GM23248 (cell line): ENCODE data around the gene CAVIN3. TPM values are rescaled to one million over a fixed set of nuclear protein-coding genes. Genes with fewer than 3 reads are reported as not detected.
A peak's percentile ranks its signal among the peaks of the same experiment; 100 is the strongest.

Experiments
- DNase-seq: peaks from one replicate; pipeline ENCODE4 v3.0.0-alpha.2; 2015
- H2AFZ ChIP-seq: fragments of 200-600 bp; sonication (generic); 2 replicates; pipeline ENCODE4 v1.6.1; 2016; ENCODE audit warnings: antibody characterized with exemption
- H3F3A ChIP-seq: fragments of 200-600 bp; sonication (generic); 2 replicates; pipeline ENCODE4 v1.6.1; 2016; ENCODE audit warnings: mild to moderate bottlenecking, antibody characterized with exemption, mixed run types; ENCODE audit not compliant: insufficient read depth
- H3K27ac ChIP-seq: fragments of 200-600 bp; sonication (generic); 2 replicates; pipeline ENCODE4 v1.5.1; 2016; ENCODE audit warnings: mild to moderate bottlenecking
- H3K27me3 ChIP-seq: fragments of 200-600 bp; sonication (generic); replicated peaks from 2 replicates; pipeline ENCODE4 v1.6.1; 2016; ENCODE audit warnings: mild to moderate bottlenecking; ENCODE audit not compliant: insufficient read depth
- H3K36me3 ChIP-seq: fragments of 200-600 bp; sonication (generic); 2 replicates; pipeline ENCODE4 v1.6.1; 2016; ENCODE audit warnings: low read depth, mild to moderate bottlenecking
- H3K4me1 ChIP-seq: fragments of 200-600 bp; sonication (generic); 2 replicates; pipeline ENCODE4 v1.6.1; 2016; ENCODE audit warnings: mild to moderate bottlenecking; ENCODE audit not compliant: insufficient read depth
- H3K4me2 ChIP-seq: fragments of 200-600 bp; sonication (generic); one replicate; pipeline ENCODE4 v1.6.1; 2016; ENCODE audit warnings: mild to moderate bottlenecking; ENCODE audit not compliant: unreplicated experiment
- H3K4me3 ChIP-seq: fragments of 200-600 bp; sonication (generic); 2 replicates; pipeline ENCODE4 v1.5.1; 2016; ENCODE audit warnings: mild to moderate bottlenecking
- H3K79me2 ChIP-seq: fragments of 200-600 bp; sonication (generic); 2 replicates; pipeline ENCODE4 v1.6.1; 2016; ENCODE audit warnings: mild to moderate bottlenecking; ENCODE audit not compliant: insufficient read depth
- H3K9ac ChIP-seq: fragments of 200-600 bp; sonication (generic); 2 replicates; pipeline ENCODE4 v1.6.1; 2016; ENCODE audit warnings: mild to moderate bottlenecking
- H3K9me2 ChIP-seq: fragments of 200-600 bp; sonication (generic); 2 replicates; pipeline ENCODE4 v1.6.1; 2016; ENCODE audit warnings: mixed run types, mild to moderate bottlenecking, moderate library complexity; ENCODE audit not compliant: insufficient read depth
- H3K9me3 ChIP-seq: fragments of 200-600 bp; sonication (generic); one replicate; pipeline ENCODE4 v1.6.1; 2017; ENCODE audit warnings: low read depth
- H4K20me1 ChIP-seq: fragments of 200-600 bp; sonication (generic); 2 replicates; pipeline ENCODE4 v1.6.0; 2016; ENCODE audit not compliant: insufficient read depth
- EZH2 ChIP-seq: fragments of 200-600 bp; sonication (generic); IDR thresholded peaks from 2 replicates; pipeline ENCODE4 v1.6.1; 2018; ENCODE audit warnings: antibody characterized with exemption, mild to moderate bottlenecking; ENCODE audit not compliant: insufficient read depth, poor library complexity, severe bottlenecking
- EZH2phosphoT487 ChIP-seq: fragments of 200-600 bp; sonication (generic); IDR thresholded peaks from 2 replicates; pipeline ENCODE4 v1.6.1; 2018; ENCODE audit warnings: antibody characterized with exemption, moderate library complexity, mild to moderate bottlenecking, low read depth; ENCODE audit not compliant: insufficient read depth
- WGBS, 2 experiments: methylation state at CpG; one replicate each; pipeline ENCODE4 v1.1.6; 2015 to 2017; ENCODE audit warnings: low lambda C conversion rate in 2 of 2, low coverage in 1 of 2; ENCODE audit errors: missing lambda C conversion rate in 2 of 2; 5-methylcytosine and 5-hydroxymethylcytosine counted together
- in situ Hi-C: fragments of 300-500 bp; cut with MboI; formaldehyde crosslinking; loops from 2 replicates; pipeline ENCODE4 v1.15.0; 2020
- polyA plus RNA-seq: library from polyadenylated mRNA; unstranded; fragments of >200 nt; fragmentation: Nextera tagmentation; extraction: Ambion mirVana; gene quantifications from 2 replicates; pipeline ENCODE4 v1.2.1, GENCODE V29; 2016
- total RNA-seq: library from RNA; depleted of rRNA; stranded (reverse); fragments of >200 nt; shearing (Covaris generic); gene quantifications from 2 replicates; pipeline ENCODE4 v1.2.3, GENCODE V29; 2014

The CAVIN3 gene
- total and polyA plus RNA-seq, 2 experiments from 2014 or later, result 290 to 456 TPM

GRCh38 chr11:6345366-6345765 lies 25.1 kb upstream of the CAVIN3 start:
- H3K36me3 ChIP-seq, result no peaks in the 10 kb centered on the region
- H4K20me1 ChIP-seq, result no peaks in the 10 kb centered on the region
- in situ Hi-C loops, result loop anchor here (10.0 to 25.0 kb wide), 2 partner anchors 321 to 658 kb away; partner anchors contain the start of genes TRIM22 and TRIM5
- H3K4me3 ChIP-seq, result no peak overlapping the region
- no peaks in the 10 kb centered on the region for H3K9me2 ChIP-seq
- H3K27me3 ChIP-seq, result no peaks in the 10 kb centered on the region
- DNase-seq, result peak; percentile 4
- H3K9ac ChIP-seq, result no peak overlapping the region
- H2AFZ ChIP-seq, result peak overlapping the region; percentile 46; the same call in 1 of the 2 replicates
- no peaks in the 10 kb centered on the region for H3F3A ChIP-seq
- 83 to 86% methylated on average over 1 of the region's 1 CpG for WGBS, 2 experiments
- H3K4me1 ChIP-seq, result no peaks in the 10 kb centered on the region
- no peak overlapping the region for H3K27ac ChIP-seq
- no peaks in the 10 kb centered on the region for H3K79me2 ChIP-seq
- TF ChIP-seq EZH2, result no peak
- no peak for TF ChIP-seq EZH2phosphoT487
- H3K9me3 ChIP-seq, result no peaks in the 10 kb centered on the region
- H3K4me2 ChIP-seq, result no peak overlapping the region

DNA sequence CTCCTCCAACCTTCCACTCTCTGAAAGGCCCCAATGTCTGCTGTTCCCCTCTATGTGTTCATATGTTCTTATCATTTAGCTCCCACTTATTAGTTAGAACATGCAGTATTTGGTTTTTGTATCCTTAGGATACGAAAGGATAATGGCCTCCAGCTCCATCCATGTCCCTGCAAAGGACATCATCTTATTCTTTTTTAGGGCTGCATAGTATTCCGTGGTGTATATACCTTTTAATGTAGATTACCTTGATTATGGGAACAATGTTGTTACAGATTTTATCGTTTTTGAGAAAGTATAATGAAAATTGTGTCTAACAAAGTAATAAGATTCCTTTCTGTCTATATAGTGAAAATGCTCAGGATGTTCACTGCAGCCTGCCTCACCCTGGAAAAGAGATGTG lies 16.0 kb upstream of the CAVIN3 start:
- Histone ChIP-seq H3K4me2 (no peak overlapping the region), H4K20me1 (no peaks in the 10 kb centered on the region), H3K9me2 (no peaks in the 10 kb centered on the region), H3K4me3 (no peak overlapping the region), H3K4me1 (no peaks in the 10 kb centered on the region), H3F3A (no peaks in the 10 kb centered on the region), H3K79me2 (no peaks in the 10 kb centered on the region), H3K36me3 (no peaks in the 10 kb centered on the region), H3K27ac (no peak overlapping the region), H2AFZ (no peak overlapping the region), H3K27me3 (no peaks in the 10 kb centered on the region), H3K9ac (no peak overlapping the region), H3K9me3 (no peaks in the 10 kb centered on the region)
- in situ Hi-C loops, result loop anchor here (25.0 kb wide), 1 partner anchor 649 kb away; the partner anchor contains the start of genes TRIM22 and TRIM5
- DNase-seq, result no peak
- TF ChIP-seq EZH2, result no peak
- no peak for TF ChIP-seq EZH2phosphoT487
- 51 to 54% methylated on average over 3 of the region's 3 CpGs for WGBS, 2 experiments

DNA sequence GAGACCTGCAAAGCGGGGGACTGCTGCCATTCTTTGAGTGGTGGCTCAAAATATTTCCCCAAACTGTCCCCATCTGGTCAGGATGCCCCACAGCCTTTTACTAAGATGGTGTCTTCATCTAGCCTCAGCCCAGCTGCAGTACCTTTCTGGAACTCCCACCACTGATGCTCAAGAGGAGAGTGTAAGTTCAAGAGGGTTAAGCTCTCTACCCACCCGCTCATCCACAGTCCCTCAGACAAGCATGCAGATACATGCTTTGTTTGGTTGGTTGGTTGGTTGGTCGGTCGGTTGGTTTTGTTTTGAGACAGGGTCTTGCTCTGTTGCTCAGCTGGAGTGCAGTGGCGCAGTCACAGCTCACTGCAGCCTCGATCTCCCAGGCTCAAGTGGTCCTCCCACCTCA lies 14.5 kb upstream of the CAVIN3 start:
- Histone ChIP-seq H3K27ac (no peak overlapping the region), H3K4me3 (no peak overlapping the region), H3K4me2 (no peak overlapping the region), H3K36me3 (no peaks in the 10 kb centered on the region), H3F3A (no peaks in the 10 kb centered on the region), H4K20me1 (no peaks in the 10 kb centered on the region), H3K27me3 (no peaks in the 10 kb centered on the region), H3K9me3 (no peaks in the 10 kb centered on the region), H2AFZ (no peak overlapping the region), H3K9ac (no peak overlapping the region), H3K9me2 (no peaks in the 10 kb centered on the region), H3K79me2 (no peaks in the 10 kb centered on the region), H3K4me1 (no peaks in the 10 kb centered on the region)
- TF ChIP-seq EZH2phosphoT487 (no peak), EZH2 (no peak)
- no peak for DNase-seq
- in situ Hi-C loops, result loop anchor here (25.0 kb wide), 1 partner anchor 648 kb away; the partner anchor contains the start of genes TRIM22 and TRIM5
- WGBS, 2 experiments, result 83 to 84% methylated on average over 6 of the region's 6 CpGs

DNA sequence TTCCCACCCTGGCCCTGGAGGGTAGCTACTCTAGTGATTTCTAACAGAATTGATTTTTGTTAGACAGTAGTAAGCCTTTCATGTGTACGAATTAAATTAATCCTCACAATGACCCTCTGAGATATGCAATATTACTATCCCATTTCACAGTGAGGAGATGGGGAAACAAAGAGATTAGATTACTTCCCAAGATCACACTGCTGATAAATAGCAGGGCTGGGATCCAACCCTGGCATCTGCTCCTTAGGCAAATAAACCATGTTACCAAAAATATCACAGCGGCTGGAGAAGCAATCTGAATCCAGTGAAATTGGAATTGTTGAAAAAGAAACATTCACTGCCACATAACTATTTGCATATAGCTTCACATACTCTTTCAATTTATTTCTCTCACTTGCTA lies 12.8 kb upstream of the CAVIN3 start:
- no peak overlapping the region for H3K4me3 ChIP-seq
- no peaks in the 10 kb centered on the region for H3K9me3 ChIP-seq
- no peaks in the 10 kb centered on the region for H3K36me3 ChIP-seq
- no peaks in the 10 kb centered on the region for H4K20me1 ChIP-seq
- in situ Hi-C loops, result loop anchor here (25.0 kb wide), 1 partner anchor 646 kb away; the partner anchor contains the start of genes TRIM22 and TRIM5
- no peaks in the 10 kb centered on the region for H3K79me2 ChIP-seq
- H3F3A ChIP-seq, result no peaks in the 10 kb centered on the region
- peaks cover 10% of the 10 kb centered on the region; the same call in 1 of the 2 replicates for H3K4me1 ChIP-seq
- TF ChIP-seq EZH2phosphoT487 (no peak), EZH2 (no peak)
- 35 to 43% methylated on average over 2 of the region's 2 CpGs for WGBS, 2 experiments
- no peak for DNase-seq
- H3K9me2 ChIP-seq, result no peaks in the 10 kb centered on the region
- no peak overlapping the region for H3K9ac ChIP-seq
- H3K27ac ChIP-seq, result no peak overlapping the region
- no peaks in the 10 kb centered on the region for H3K27me3 ChIP-seq
- no peak overlapping the region for H2AFZ ChIP-seq
- no peak overlapping the region for H3K4me2 ChIP-seq

- peaks cover 13% of the 10 kb centered on the region; the same call in 1 of the 2 replicates for H3K4me1 ChIP-seq
- H3K9ac ChIP-seq, result no peak overlapping the region
- no peaks in the 10 kb centered on the region for H3F3A ChIP-seq
- H3K27ac ChIP-seq, result no peak overlapping the region
- no peak for DNase-seq
- no peak for TF ChIP-seq EZH2phosphoT487
- no peak for TF ChIP-seq EZH2
- H2AFZ ChIP-seq, result no peak overlapping the region
- no peaks in the 10 kb centered on the region for H4K20me1 ChIP-seq
- H3K4me3 ChIP-seq, result no peak overlapping the region
- WGBS, 2 experiments, result 75% methylated on average over 5 of the region's 5 CpGs
- H3K79me2 ChIP-seq, result no peaks in the 10 kb centered on the region
- in situ Hi-C loops, result loop anchor here (25.0 kb wide), 1 partner anchor 645 kb away; the partner anchor contains the start of genes TRIM22 and TRIM5
- H3K9me2 ChIP-seq, result no peaks in the 10 kb centered on the region
- H3K4me2 ChIP-seq, result no peak overlapping the region
- H3K9me3 ChIP-seq, result no peaks in the 10 kb centered on the region
- H3K27me3 ChIP-seq, result no peaks in the 10 kb centered on the region
- H3K36me3 ChIP-seq, result no peaks in the 10 kb centered on the region
These were observed 11.8 kb upstream of the CAVIN3 start for GRCh38 chr11:6332066-6332465.
